Esophagus squamous epithelium (tissue), 4 donors: ENCODE measurements around the gene ETV6.

Source experiments
- CTCF ChIP-seq, 6 experiments: fragments of 450-650 bp in 4 of 6; fragments of 200-600 bp in 2 of 6; sonication (generic) in 2 of 6; IDR thresholded peaks; one replicate each; pipeline ENCODE4 v1.5.1; 2016 to 2019; ENCODE audit warnings: antibody characterized with exemption in 6 of 6, mild to moderate bottlenecking in 4 of 6, moderate library complexity in 4 of 6
- POLR2A ChIP-seq, 4 donors: fragments of 450-650 bp; IDR thresholded peaks; one replicate each; pipeline ENCODE4 v1.6.1; 2017; ENCODE audit warnings: antibody characterized with exemption in 4 of 4, mild to moderate bottlenecking in 4 of 4, moderate library complexity in 3 of 4

- TF ChIP-seq CTCF (IDR thresholded peaks at IDR 0.05) (no peak), POLR2A (IDR thresholded peaks at IDR 0.05) (no peak)
These were observed 98.5 kb downstream of the ETV6 start for GRCh38 chr12:11747969-11748368.
